Loucy (cell line): Measurements from ENCODE around the gene TRMT44.

Experiments
- H2AFZ ChIP-seq: fragments of 200-600 bp; sonication (generic); 2 replicates; pipeline ENCODE4 v1.6.0; 2016; ENCODE audit warnings: antibody characterized with exemption, mild to moderate bottlenecking, low read length, moderate library complexity
- H3F3A ChIP-seq: fragments of 200-600 bp; 2 replicates; pipeline ENCODE4 v1.6.0; 2016; ENCODE audit warnings: antibody characterized with exemption, low read depth, mild to moderate bottlenecking
- H3K27me3 ChIP-seq: fragments of 200-600 bp; sonication (generic); 2 replicates; pipeline ENCODE4 v1.6.1; 2014; ENCODE audit warnings: low read length, mild to moderate bottlenecking; ENCODE audit not compliant: insufficient read depth, poor library complexity, severe bottlenecking
- H3K36me3 ChIP-seq: fragments of 200-600 bp; sonication (generic); 2 replicates; pipeline ENCODE4 v1.6.1; 2016; ENCODE audit warnings: low read length; ENCODE audit not compliant: insufficient read depth
- H3K4me1 ChIP-seq: fragments of 200-600 bp; sonication (generic); 2 replicates; pipeline ENCODE4 v1.5.1; 2014; ENCODE audit warnings: low read length, mild to moderate bottlenecking; ENCODE audit not compliant: insufficient read depth, poor library complexity, severe bottlenecking
- H3K4me2 ChIP-seq: fragments of 200-600 bp; sonication (generic); 2 replicates; pipeline ENCODE4 v1.6.0; 2014; ENCODE audit warnings: antibody characterized with exemption, low read length, low read depth, mild to moderate bottlenecking; ENCODE audit not compliant: poor library complexity, severe bottlenecking
- H3K4me3 ChIP-seq: fragments of 200-600 bp; sonication (generic); 2 replicates; pipeline ENCODE4 v1.5.1; 2014; ENCODE audit warnings: low read length, mild to moderate bottlenecking, mixed read lengths; ENCODE audit not compliant: poor library complexity, severe bottlenecking
- H3K79me2 ChIP-seq: fragments of 200-600 bp; sonication (generic); 2 replicates; pipeline ENCODE4 v1.6.1; 2014; ENCODE audit warnings: low read length; ENCODE audit not compliant: insufficient read depth
- H3K9ac ChIP-seq: fragments of 200-600 bp; sonication (generic); 2 replicates; pipeline ENCODE4 v1.6.0; 2014; ENCODE audit warnings: mild to moderate bottlenecking, low read depth, low read length, moderate library complexity; ENCODE audit not compliant: poor library complexity, severe bottlenecking
- H3K9me2 ChIP-seq: fragments of 200-600 bp; sonication (generic); replicated peaks from 2 replicates; pipeline ENCODE4 v1.6.1; 2016; ENCODE audit warnings: low read depth, low read length, mixed read lengths
- H3K9me3 ChIP-seq: fragments of 200-600 bp; sonication (generic); 2 replicates; pipeline ENCODE4 v1.6.1; 2014; ENCODE audit warnings: mild to moderate bottlenecking, antibody characterized with exemption, low read length, low read depth; ENCODE audit not compliant: insufficient read depth
- H4K20me1 ChIP-seq: fragments of 200-600 bp; sonication (generic); 2 replicates; pipeline ENCODE4 v1.6.0; 2014; ENCODE audit warnings: antibody characterized with exemption, low read length, mild to moderate bottlenecking; ENCODE audit not compliant: insufficient read depth, poor library complexity, severe bottlenecking
- EZH2phosphoT487 ChIP-seq: fragments of 200-600 bp; IDR thresholded peaks from 2 replicates; pipeline ENCODE4 v1.6.1; 2018; ENCODE audit warnings: antibody characterized with exemption, mild to moderate bottlenecking, moderate library complexity, borderline replicate concordance
- TF ChIP-seq, protein P1 (sequence below): fragments of 200-600 bp; sonication (generic); conservative IDR thresholded peaks from 2 replicates; pipeline ENCODE4 v1.5.1; 2014; ENCODE audit warnings: mild to moderate bottlenecking, antibody characterized with exemption, low read length

TRMT44 gene

GRCh38 chr4:8411351-8412180, 29.0 kb upstream of the TRMT44 start:
- TF ChIP-seq EZH2phosphoT487 = no peak
- TF ChIP-seq, protein P1, sequence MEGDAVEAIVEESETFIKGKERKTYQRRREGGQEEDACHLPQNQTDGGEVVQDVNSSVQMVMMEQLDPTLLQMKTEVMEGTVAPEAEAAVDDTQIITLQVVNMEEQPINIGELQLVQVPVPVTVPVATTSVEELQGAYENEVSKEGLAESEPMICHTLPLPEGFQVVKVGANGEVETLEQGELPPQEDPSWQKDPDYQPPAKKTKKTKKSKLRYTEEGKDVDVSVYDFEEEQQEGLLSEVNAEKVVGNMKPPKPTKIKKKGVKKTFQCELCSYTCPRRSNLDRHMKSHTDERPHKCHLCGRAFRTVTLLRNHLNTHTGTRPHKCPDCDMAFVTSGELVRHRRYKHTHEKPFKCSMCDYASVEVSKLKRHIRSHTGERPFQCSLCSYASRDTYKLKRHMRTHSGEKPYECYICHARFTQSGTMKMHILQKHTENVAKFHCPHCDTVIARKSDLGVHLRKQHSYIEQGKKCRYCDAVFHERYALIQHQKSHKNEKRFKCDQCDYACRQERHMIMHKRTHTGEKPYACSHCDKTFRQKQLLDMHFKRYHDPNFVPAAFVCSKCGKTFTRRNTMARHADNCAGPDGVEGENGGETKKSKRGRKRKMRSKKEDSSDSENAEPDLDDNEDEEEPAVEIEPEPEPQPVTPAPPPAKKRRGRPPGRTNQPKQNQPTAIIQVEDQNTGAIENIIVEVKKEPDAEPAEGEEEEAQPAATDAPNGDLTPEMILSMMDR = no peak
- H3F3A ChIP-seq = no peaks in the 10 kb centered on the region
- no peak overlapping the region for H3K9ac ChIP-seq
- H3K9me2 ChIP-seq = no peaks in the 10 kb centered on the region
- no peak overlapping the region for H3K4me3 ChIP-seq
- H3K36me3 ChIP-seq = peaks cover 16% of the 10 kb centered on the region; the same call in 1 of the 2 replicates
- H2AFZ ChIP-seq = no peak overlapping the region
- no peaks in the 10 kb centered on the region for H4K20me1 ChIP-seq
- H3K27me3 ChIP-seq = no peaks in the 10 kb centered on the region
- H3K79me2 ChIP-seq = no peaks in the 10 kb centered on the region
- H3K4me2 ChIP-seq = no peak overlapping the region
- no peaks in the 10 kb centered on the region for H3K4me1 ChIP-seq
- no peaks in the 10 kb centered on the region for H3K9me3 ChIP-seq

- Histone ChIP-seq H3K4me1 (no peaks in the 10 kb centered on the region), H3K9me3 (no peaks in the 10 kb centered on the region), H2AFZ (no peak overlapping the region), H3K9ac (no peak overlapping the region), H3K27me3 (no peaks in the 10 kb centered on the region), H3K79me2 (no peaks in the 10 kb centered on the region), H3K36me3 (peaks cover 16% of the 10 kb centered on the region; the same call in 1 of the 2 replicates), H3K4me3 (no peak overlapping the region), H3K9me2 (no peaks in the 10 kb centered on the region), H3F3A (no peaks in the 10 kb centered on the region), H3K4me2 (no peak overlapping the region), H4K20me1 (no peaks in the 10 kb centered on the region)
- TF ChIP-seq, protein P1 = no peak
- TF ChIP-seq EZH2phosphoT487 = no peak
Measured at GRCh38 chr4:8412288-8412687, 28.3 kb upstream of the TRMT44 start.

GRCh38 chr4:8414377-8414776, 26.2 kb upstream of the TRMT44 start:
- Histone ChIP-seq H3K9me2 (no peaks in the 10 kb centered on the region), H3K79me2 (no peaks in the 10 kb centered on the region), H2AFZ (no peak overlapping the region), H3K4me3 (no peak overlapping the region), H3K27me3 (no peaks in the 10 kb centered on the region), H3K36me3 (peaks cover 16% of the 10 kb centered on the region; the same call in 1 of the 2 replicates), H3K4me2 (no peak overlapping the region), H4K20me1 (no peaks in the 10 kb centered on the region), H3F3A (no peaks in the 10 kb centered on the region), H3K9ac (no peak overlapping the region), H3K9me3 (no peaks in the 10 kb centered on the region), H3K4me1 (no peaks in the 10 kb centered on the region)
- no peak for TF ChIP-seq EZH2phosphoT487
- TF ChIP-seq, protein P1 = no peak
